ENCODE results near the gene TRERF1.
"Not testable (repeated sequence)": the region's sequence is repeated elsewhere in the genome, so short reads cannot be mapped to it uniquely, and the experiment has no call there.

Gene TRERF1

GRCh38 chr6:42332916-42333315, 118.8 kb downstream of the TRERF1 start:
- DNase-seq = no peak

- no peak for DNase-seq
These were observed 120.7 kb downstream of the TRERF1 start for GRCh38 chr6:42331019-42331418.

DNA sequence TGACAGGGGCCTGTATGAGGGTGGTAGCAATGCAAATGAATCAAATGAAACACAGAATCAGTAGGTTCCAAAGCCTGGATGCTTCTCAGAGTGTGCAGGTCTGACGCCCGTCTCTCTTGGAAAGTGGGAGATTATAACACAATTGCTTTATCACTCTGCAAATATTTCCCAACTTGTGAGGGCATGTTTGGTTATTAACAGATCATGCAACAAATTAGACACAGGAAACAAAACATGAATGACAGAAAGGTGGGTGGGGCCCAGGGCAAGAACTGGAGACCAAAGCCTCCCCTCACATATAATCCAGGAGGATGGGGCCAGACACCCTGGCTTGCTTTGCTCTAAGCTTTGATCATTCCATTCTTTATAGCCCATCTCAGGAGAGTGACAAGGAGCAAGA, 125.5 kb downstream of the TRERF1 start:
- no peak for DNase-seq

DNA sequence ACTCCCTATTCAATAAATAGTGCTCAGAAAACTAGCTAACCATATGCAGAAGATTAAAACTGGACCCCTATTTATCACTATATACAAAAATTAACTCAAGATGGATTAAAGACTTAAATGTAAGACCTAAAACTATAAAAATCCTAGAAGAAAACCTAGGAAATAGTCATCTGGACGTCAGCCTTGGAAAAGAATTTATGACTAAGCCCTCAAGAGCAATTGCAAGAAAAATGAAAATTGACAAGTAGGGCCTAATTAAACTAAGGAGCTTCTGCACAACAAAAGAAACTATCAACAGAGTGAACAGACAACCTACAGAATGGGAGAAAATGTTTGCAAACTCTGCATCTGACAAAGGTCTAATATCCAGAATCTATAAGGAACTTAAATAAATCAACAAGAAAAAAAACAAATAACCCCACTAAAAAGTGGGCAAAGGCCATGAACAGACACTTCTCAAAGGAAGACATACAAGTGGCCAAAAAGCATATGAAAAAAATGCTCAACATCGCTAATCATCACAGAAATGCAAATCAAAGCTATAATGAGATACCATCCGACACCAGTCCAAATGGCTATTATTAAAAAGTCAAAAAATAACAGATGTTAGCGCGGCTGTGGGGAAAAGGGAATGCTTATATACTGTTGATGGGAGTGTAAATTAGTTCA, 126.9 kb downstream of the TRERF1 start:
- DNase-seq = not testable (repeated sequence)

- DNase-seq = no peak
These were observed 129.1 kb downstream of the TRERF1 start for GRCh38 chr6:42322676-42323075.

- DNase-seq = no peak
These were observed 129.8 kb downstream of the TRERF1 start for GRCh38 chr6:42321976-42322375.

- DNase-seq = no peak
These were observed 131.0 kb downstream of the TRERF1 start for GRCh38 chr6:42320762-42321161.

DNA sequence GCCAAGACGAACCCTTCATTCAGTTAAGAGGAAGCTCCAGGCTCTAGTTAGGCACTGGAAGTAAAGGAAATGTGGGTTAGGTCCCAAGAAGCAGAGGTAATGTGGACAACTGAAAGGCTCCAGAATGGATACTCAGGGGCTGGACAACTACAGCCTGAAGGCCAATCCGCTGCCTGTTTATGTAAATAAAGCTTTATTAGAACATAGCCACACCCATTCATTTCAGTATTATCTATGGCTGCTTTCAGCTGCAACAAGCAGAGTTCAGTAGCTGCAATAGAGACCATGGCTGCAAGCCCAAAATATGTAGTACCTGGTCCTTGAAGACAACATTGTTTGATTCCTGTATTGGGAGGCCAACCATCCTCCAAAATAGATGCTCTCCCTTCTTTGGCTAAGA, 133.2 kb downstream of the TRERF1 start:
- DNase-seq = no peak

DNA sequence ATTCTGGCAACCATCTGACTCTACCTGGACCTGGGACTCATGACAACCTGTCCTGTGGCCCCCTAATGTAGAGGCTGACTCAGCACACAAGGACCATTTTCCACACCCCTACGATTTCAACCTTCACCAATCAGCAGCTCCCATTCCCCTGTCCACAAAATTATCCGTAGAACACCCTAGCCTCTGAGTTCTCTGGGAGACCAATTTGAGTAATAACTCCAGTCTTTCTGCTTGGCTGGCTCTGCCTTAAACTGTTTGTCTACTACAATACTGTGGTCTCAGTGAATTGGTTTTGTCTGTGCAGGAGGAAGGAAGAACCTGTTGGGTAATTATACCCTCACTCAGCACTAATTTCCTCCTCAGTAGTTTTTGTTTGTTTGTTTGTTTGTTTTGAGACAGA, 134.7 kb downstream of the TRERF1 start:
- DNase-seq = no peak

- DNase-seq = no peak
These were observed 135.4 kb downstream of the TRERF1 start for GRCh38 chr6:42315991-42316970.

DNA sequence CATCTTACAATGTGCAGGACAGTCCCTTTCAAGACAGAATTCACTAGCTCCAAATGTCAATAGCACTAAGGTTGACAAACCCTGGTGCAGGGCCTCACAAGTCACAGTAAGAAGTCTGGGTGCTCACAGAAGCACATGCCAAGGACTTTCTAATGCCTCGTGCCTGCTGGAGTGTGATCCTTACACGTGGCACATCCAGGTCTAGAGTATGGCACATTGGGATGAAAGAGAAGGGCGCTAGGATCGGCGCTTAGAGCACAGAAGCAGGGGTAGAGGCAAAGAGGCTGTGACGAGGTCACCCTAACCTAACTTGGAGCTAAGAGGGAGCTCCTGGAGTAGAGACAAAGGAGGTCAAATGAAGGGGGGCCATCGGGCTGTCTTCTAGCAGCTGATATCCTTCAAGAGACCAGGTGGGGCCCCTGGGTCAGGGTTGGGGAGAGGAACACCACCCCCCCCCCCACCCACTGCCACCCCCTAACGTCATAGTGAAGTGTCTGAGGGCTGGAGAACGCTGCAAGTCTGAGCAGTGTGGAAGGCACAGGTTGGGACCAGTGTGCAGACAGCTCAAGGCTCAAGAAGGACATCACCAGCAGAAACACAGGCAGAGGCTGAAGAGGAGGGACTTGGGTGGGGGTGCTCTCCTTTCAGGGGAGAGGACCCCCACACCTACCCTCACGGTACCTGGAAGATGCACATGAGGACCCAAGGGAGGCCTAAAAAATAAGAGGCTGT, 136.3 kb downstream of the TRERF1 start:
- DNase-seq = no peak

- DNase-seq = no peak
These were observed 137.0 kb downstream of the TRERF1 start for GRCh38 chr6:42314571-42315258.

DNA sequence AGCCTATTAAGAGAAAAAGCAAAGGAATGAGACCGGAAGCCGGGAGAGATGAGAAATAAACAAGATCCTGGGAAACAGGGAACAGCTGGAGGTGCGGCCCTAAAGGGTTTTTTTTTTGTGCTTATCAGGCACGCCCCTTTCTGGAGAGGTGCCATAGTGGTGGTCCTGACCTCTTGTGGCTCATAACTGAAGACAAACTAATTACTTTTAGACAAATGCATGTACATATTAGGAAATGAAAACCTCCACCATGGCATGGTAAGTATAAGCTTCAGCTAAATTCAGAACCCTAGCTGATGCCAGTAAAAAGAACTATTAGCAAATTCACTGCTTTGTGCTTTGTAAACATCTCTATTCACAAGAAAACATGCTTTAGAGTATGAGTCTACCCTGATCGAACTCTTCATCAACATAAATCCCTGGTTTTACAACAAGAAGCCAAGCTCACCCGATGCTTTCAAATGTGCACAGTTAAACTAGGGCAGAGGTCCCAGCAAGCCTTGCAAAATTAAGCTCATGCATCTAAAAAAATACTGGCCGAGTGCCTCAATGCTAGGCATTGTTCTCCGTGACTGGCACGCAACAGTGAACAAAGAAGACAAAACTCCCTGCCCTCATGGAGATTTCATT, 137.7 kb downstream of the TRERF1 start:
- no peak for DNase-seq

DNA sequence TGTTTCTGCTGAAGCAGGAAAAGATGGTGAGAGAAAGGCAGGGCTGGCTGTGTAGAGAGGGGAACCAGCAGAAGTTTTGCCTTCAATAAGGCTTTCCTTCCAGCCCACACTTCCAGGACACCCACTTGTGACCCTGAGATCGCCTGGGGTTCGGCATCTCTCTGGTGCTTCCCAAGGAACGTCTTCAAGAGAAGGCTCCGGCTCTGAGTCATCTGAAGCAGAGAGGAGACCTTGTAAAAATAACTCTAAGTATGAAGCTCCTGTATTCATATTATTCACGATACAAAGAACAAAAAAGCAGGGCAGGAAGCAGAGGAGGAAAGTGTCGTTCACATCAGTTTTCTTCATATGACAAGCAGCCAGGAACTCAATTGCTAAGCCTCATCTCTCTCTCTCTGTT, 138.7 kb downstream of the TRERF1 start:
- DNase-seq = no peak

- no peak for DNase-seq
These were observed 144.6 kb downstream of the TRERF1 start for GRCh38 chr6:42307141-42307470.

DNA sequence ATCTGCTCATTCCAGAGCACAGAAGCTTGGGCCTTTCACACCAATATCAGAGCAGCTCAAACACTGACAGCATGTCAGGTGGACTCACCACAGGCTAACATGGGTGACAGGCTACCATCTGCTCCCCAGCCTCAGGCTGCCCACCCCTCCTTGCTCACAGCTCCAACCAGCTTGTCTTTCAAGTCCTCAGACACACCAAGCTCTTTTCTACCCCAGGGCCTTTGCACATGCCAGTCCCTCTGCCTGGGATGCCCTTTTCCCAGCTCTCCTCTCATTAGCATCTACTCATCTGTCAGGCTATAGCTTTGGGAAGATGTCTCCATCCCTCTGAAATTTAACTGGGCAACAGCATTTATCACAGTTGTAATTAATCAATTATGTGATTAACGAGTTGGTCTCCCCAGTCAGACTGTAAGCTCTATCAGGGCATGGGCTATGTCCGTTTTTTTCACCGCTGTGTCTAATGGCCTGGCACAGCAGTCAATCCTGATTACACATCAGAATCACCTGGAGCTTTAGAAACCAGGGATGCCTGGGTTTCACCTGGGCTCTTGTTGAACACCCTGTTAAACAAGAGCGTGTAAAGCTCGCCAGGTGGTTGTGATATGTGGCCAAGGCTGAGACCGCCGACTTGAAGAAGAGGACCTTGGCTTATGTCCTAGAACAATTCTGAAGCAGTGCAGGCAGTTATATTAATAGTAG, 145.1 kb downstream of the TRERF1 start:
- DNase-seq = no peak

GRCh38 chr6:42304053-42304712, 147.5 kb downstream of the TRERF1 start:
- no peak for DNase-seq

GRCh38 chr6:42302411-42302810, 149.3 kb downstream of the TRERF1 start:
- DNase-seq = no peak

DNA sequence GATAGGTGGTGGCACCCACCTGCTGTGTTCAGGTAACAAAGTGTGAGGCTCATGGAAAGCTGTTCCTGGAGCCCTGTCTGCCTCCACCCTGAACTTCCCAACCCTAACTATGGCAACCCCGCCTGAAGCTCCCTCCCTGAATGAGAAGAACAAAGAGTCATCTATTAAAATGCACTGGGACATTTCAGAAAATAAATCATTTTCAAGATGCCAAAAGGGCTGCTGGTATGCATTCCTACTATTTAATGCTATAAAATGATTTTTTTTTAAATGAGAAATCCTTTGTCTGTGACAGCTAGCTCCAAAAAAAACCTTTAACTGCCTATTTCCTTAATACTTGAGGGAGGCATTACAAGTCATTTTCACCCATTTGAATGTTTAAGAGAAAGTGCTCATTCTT, 149.7 kb downstream of the TRERF1 start:
- DNase-seq = no peak

DNA sequence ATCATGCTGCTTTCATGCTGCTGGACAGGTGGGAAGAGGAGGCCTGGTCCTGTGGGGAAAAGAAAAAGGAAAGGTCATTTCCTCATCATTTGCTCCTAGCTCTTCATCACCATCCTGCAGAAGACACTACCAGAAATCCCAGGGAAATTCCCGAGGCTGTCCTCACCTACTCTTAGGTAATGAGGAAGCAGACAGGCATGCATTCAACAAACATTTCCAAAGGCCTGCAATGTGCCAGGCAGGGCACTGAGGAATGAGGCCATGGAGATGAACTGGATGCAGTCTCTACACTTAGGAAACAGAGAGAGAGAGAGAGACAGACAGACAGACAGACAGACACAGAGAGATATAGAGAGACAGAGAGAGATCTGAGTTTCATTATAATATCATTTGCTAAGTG, 151.0 kb downstream of the TRERF1 start:
- no peak for DNase-seq

GRCh38 chr6:42300185-42300584, 151.5 kb downstream of the TRERF1 start:
- DNase-seq = no peak
